GM12872 (cell line): ENCODE results near the gene C6orf136.
A peak's percentile ranks its signal among the peaks of the same experiment; 100 is the strongest.

Source experiments
- TF ChIP-seq, protein P1 (sequence below): IDR thresholded peaks from 3 replicates; pipeline ENCODE4 v1.5.1; 2011; ENCODE audit warnings: low read depth, mild to moderate bottlenecking, low read length, moderate library complexity; ENCODE audit not compliant: insufficient read depth

Gene C6orf136, protein sequence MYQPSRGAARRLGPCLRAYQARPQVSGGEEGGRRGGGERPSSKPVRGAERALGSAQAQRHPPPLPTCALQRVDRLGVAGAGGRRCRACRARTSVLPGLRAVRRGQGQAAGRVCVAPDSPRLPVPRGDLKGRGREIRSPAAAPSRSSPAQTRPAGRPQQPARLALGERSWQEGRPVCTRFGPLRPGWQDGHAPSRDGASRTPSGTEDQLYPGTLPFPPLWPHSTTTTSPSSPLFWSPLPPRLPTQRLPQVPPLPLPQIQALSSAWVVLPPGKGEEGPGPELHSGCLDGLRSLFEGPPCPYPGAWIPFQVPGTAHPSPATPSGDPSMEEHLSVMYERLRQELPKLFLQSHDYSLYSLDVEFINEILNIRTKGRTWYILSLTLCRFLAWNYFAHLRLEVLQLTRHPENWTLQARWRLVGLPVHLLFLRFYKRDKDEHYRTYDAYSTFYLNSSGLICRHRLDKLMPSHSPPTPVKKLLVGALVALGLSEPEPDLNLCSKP

GRCh38 chr6:30646450-30647241 lies at the start of gene C6orf136:
Gene C6orf136, plus strand, starts transcription at chr6:30647133. Its CDS starts 99 bp downstream, at chr6:30647232.
- TF ChIP-seq, protein P1, sequence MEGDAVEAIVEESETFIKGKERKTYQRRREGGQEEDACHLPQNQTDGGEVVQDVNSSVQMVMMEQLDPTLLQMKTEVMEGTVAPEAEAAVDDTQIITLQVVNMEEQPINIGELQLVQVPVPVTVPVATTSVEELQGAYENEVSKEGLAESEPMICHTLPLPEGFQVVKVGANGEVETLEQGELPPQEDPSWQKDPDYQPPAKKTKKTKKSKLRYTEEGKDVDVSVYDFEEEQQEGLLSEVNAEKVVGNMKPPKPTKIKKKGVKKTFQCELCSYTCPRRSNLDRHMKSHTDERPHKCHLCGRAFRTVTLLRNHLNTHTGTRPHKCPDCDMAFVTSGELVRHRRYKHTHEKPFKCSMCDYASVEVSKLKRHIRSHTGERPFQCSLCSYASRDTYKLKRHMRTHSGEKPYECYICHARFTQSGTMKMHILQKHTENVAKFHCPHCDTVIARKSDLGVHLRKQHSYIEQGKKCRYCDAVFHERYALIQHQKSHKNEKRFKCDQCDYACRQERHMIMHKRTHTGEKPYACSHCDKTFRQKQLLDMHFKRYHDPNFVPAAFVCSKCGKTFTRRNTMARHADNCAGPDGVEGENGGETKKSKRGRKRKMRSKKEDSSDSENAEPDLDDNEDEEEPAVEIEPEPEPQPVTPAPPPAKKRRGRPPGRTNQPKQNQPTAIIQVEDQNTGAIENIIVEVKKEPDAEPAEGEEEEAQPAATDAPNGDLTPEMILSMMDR: no peak

DNA sequence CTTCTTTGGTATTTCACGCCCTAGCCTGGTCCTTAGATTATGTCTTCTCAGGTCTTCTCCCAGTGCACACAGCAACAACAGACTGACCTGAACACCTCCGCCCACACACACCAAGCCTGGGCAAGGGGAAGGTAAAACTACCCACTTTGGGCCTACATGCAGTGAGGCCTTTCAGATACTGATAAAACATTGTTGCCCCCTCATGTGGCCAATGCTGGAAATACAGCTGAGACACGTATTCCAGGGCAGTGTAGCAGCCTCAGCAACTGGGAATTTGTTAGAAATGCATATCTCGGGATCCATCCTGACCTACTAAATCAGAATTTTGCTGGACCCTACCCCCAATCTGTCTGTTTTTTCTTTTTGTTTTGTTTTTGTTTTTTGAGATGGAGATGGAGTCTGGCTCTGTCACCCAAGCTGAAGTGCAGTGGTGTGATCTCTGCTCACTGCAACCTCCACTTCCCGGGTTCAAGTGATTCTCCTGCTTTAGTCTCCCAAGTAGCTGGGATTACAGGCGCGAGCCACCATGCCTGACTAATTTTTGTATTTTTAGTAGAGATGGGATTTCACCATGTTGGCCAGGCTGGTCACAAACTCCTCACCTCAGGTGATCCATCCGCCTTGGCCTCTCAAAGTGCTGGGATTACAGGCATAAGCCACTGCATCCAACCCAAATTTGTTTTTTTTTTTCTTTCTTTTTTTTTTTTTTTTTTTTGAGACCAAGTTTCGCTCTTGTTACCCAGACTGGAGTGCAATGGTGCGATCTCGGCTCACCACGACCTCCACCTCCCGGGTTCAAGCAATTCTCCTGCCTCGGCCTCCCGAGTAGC lies 49.4 kb upstream of the C6orf136 start:
- TF ChIP-seq, protein P1: peak; percentile 85

GRCh38 chr6:30598912-30599624 lies 47.9 kb upstream of the C6orf136 start:
- TF ChIP-seq, protein P1: no peak

DNA sequence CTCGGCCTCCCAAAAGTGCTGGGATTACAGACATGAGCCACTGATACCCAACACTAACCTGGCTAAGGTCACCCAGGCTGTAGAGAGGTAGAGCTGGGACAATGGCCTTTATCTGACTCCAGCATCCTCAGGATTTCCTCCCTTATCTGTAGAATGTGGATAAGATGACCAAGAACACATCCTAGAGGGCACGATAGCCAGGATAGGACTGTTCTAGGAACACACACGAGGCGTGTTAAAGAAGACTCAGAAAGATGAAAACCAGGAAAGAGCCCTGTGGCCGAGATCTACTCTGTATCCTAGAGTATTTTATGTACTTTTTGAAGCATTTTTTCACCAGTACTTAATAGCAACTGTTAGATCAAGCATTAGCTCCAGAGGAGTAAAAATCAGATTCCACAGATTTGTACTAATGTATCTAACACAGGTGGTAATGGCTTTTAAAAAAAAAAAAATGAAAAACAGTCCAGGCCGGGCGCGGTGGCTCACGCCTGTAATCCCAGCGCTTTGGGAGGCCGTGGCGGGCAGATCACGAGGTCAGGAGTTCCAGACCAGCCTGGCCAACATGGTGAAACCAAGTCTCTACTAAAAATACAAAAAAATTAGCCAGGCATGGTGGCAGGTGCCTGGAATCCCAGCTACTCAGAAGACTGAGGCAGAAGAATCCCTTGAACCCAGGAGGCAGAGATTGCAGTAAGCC lies 47.2 kb upstream of the C6orf136 start:
- TF ChIP-seq, protein P1: no peak

GRCh38 chr6:30600451-30600961 lies 46.4 kb upstream of the C6orf136 start:
- TF ChIP-seq, protein P1: no peak

GRCh38 chr6:30601436-30601814 lies 45.5 kb upstream of the C6orf136 start:
- TF ChIP-seq, protein P1: no peak
